HepG2 (cell line): ENCODE results near the gene GGA3. TPM values are rescaled to one million over a fixed set of nuclear protein-coding genes. Genes with fewer than 3 reads are reported as not detected.

Experiments
- ATAC-seq: fragments of 200-7000 bp; cut with Tn5 transposase; 3 replicates; pipeline ENCODE4 v1.9.1; 2020; ENCODE audit warnings: mild to moderate bottlenecking, moderate library complexity
- BruUV-seq: library from RNA; stranded (reverse); fragments of 400-500 nt; replicated peaks from 2 replicates; lab custom pipeline; 2021; lab: Mats Ljungman, UMichigan
- CTCF ChIA-PET: fragments of 300-600 bp; formaldehyde crosslinking; extraction: SDS; loops from one replicate; lab custom pipeline; 2021; ENCODE audit warnings: low total read pairs, inconsistent platforms, low intra/inter-chr PET ratio; lab: Yijun Ruan, JAX
- POLR2A ChIA-PET: fragments of 350-600 bp; sonication (Branson Sonifier 250); formaldehyde crosslinking; loops from one replicate; lab custom pipeline; 2020; ENCODE audit warnings: antibody characterized with exemption, inconsistent platforms; lab: Yijun Ruan, JAX
- DNase-seq: peaks from one replicate; pipeline ENCODE4 v3.0.0-alpha.2; 2015; ENCODE audit warnings: low spot score
- FAIRE-seq: peaks from 3 replicates; lab custom pipeline; 2011; peaks lifted over from hg19 to GRCh38; lab: Jason Lieb, UNC
- H2AFZ ChIP-seq: one replicate; pipeline ENCODE4 v1.6.1; 2011; ENCODE audit warnings: low read length, inconsistent platforms
- H3K27ac ChIP-seq: fragments of 300-600 bp; 3 replicates; pipeline ENCODE4 v1.8.0; 2011; ENCODE audit warnings: mixed run types, mild to moderate bottlenecking, mixed read lengths, low read length, inconsistent platforms; ENCODE audit not compliant: insufficient read depth; ENCODE audit errors: extremely low read length
- H3K27me3 ChIP-seq, 2 experiments: fragments of 200-600 bp in 1 of 2; 2 replicates in 1 of 2; 3 replicates in 1 of 2; pipeline versions ENCODE4 v1.6.0 to v1.8.0; 2011; ENCODE audit warnings: low read length in 2 of 2, mild to moderate bottlenecking in 2 of 2, moderate library complexity in 2 of 2, inconsistent platforms in 1 of 2; ENCODE audit not compliant: insufficient read depth in 2 of 2, control insufficient read depth in 1 of 2
- H3K36me3 ChIP-seq, 2 experiments: fragments of 200-600 bp in 1 of 2; replicated peaks in 1 of 2; 2 replicates in 1 of 2; 3 replicates in 1 of 2; pipeline versions ENCODE4 v1.5.1 to v1.8.0; 2011; ENCODE audit warnings: low read length in 2 of 2, inconsistent platforms in 1 of 2; ENCODE audit not compliant: insufficient read depth in 2 of 2, control insufficient read depth in 1 of 2
- H3K4me1 ChIP-seq: 2 replicates; pipeline ENCODE4 v1.5.1; 2012; ENCODE audit warnings: low read length, inconsistent platforms; ENCODE audit not compliant: insufficient read depth
- H3K4me2 ChIP-seq: 2 replicates; pipeline ENCODE4 v1.6.0; 2011; ENCODE audit warnings: low read depth, low read length, inconsistent platforms
- H3K4me3 ChIP-seq, 3 experiments: fragments of 200-600 bp in 1 of 3; sonication (generic), shearing (Covaris generic) in 1 of 3; replicated peaks in 1 of 3; 2 replicates each; pipeline ENCODE4 v1.5.1; 2011 to 2016; ENCODE audit warnings: low read length in 3 of 3, inconsistent platforms in 2 of 3, low read depth in 2 of 3, mild to moderate bottlenecking in 2 of 3, control low read depth in 1 of 3, mixed read lengths in 1 of 3; ENCODE audit not compliant: insufficient read depth in 1 of 3
- H3K79me2 ChIP-seq: one replicate; pipeline ENCODE4 v1.6.1; 2011; ENCODE audit warnings: low read length, inconsistent platforms; ENCODE audit not compliant: insufficient read depth
- H3K9ac ChIP-seq: 2 replicates; pipeline ENCODE4 v1.6.0; 2011; ENCODE audit warnings: mild to moderate bottlenecking, low read depth, low read length, inconsistent platforms; ENCODE audit not compliant: insufficient read depth
- H3K9me3 ChIP-seq: 2 replicates; pipeline ENCODE4 v1.5.1; 2012; ENCODE audit warnings: mild to moderate bottlenecking, low read length
- H4K20me1 ChIP-seq: 2 replicates; pipeline ENCODE4 v1.6.0; 2011; ENCODE audit warnings: inconsistent platforms, mild to moderate bottlenecking, low read length, moderate library complexity; ENCODE audit not compliant: insufficient read depth
- CBFB ChIP-seq: sonication (generic); formaldehyde crosslinking; IDR thresholded peaks from 2 replicates; pipeline ENCODE4 v1.4.0; 2020; ENCODE audit warnings: missing genetic modification reagents
- KDM6A ChIP-seq: IDR thresholded peaks from 2 replicates; pipeline ENCODE4 v1.6.1; 2016; ENCODE audit warnings: low read depth
- MTERF4 ChIP-seq: sonication (generic); formaldehyde crosslinking; IDR thresholded peaks from 2 replicates; pipeline ENCODE4 v1.8.0; 2023; ENCODE audit warnings: mild to moderate bottlenecking, missing genetic modification reagents
- NFIB ChIP-seq: sonication (generic); formaldehyde crosslinking; IDR thresholded peaks from 2 replicates; pipeline ENCODE4 v1.9.0; 2021; ENCODE audit warnings: missing genetic modification reagents, mild to moderate bottlenecking, borderline replicate concordance
- ZNF10 ChIP-seq: sonication (generic); formaldehyde crosslinking; IDR thresholded peaks from 2 replicates; pipeline ENCODE4 v1.4.0; 2020; ENCODE audit warnings: mild to moderate bottlenecking, low read depth, missing genetic modification reagents, borderline replicate concordance
- ZNF333 ChIP-seq: sonication (generic); formaldehyde crosslinking; IDR thresholded peaks from 2 replicates; pipeline ENCODE4 v1.4.0; 2020; ENCODE audit warnings: mild to moderate bottlenecking, missing genetic modification reagents, borderline replicate concordance
- WGBS: methylation state at CpG from one replicate; pipeline ENCODE4 v1.1.6; 2017; ENCODE audit warnings: low lambda C conversion rate; 5-methylcytosine and 5-hydroxymethylcytosine counted together
- in situ Hi-C: cut with HindIII; loops from 2 replicates; pipeline ENCODE4 v1.10.0; 2017; ENCODE audit warnings: low pct_unique_long_range_greater_than_20kb; ENCODE audit not compliant: extremely low pct_ligation_motif_present
- intact Hi-C: fragments of 100-400 bp; cut with micrococcal nuclease; formaldehyde crosslinking; loops from one replicate; pipeline ENCODE4 v1.10.0; 2022; ENCODE audit not compliant: unreplicated experiment
- polyA plus RNA-seq, 8 experiments: library from polyadenylated mRNA; depleted of rRNA in 3 of 8; stranded (reverse) in 7 of 8; unstranded in 1 of 8; fragments of >200 nt; fragmentation: Illumina TruSeq in 4 of 8; extraction: Trizol in 4 of 8; gene quantifications; 2 replicates each; pipeline versions ENCODE4 v1.2.1 to v1.2.3, GENCODE V29; 2011 to 2016; ENCODE audit warnings: low read depth in 4 of 8, missing spikeins in 1 of 8, mixed read lengths in 1 of 8; ENCODE audit not compliant: insufficient read depth in 1 of 8
- total RNA-seq, 5 experiments: library from RNA; depleted of rRNA; stranded (reverse); fragments of >200 nt; fragmentation: Illumina TruSeq; extraction: Trizol; gene quantifications; 2 replicates each; pipeline ENCODE4 v1.2.3, GENCODE V29; 2016; ENCODE audit warnings: low read depth in 1 of 5

GGA3 gene
- total and polyA plus RNA-seq, 2 of the 13 experiments (the other 11 are each of a cell fraction or from before 2014, with no cell fraction given): 28.4 to 43.7 TPM

DNA sequence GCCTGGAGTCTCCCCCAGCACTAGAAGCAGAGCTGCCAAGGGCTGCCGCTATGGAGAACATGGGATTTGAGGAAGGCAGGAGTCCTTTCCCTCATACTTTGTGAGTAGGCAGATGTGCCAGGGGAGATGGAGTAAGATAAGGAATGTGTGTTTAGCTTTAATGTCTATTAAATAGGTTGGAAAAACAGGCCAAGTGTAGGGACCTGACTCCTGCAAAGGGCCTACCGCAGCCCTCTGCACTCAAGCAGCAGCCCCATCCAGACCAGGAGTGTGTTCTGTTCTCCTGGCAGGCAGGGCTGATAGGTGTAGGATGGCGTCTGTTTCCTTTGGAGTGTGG lies 11.4 kb upstream of the GGA3 start:
- Histone ChIP-seq H2AFZ (no peak overlapping the region), H3K36me3 (peaks cover 10 to 27% of the 10 kb centered on the region in 2 experiments; a peak in 4 of 5 replicates), H3K4me1 (peaks cover 33% of the 10 kb centered on the region), H3K9ac (no peak overlapping the region), H3K27me3 (no peaks in the 10 kb centered on the region), H3K4me3 (no peak overlapping the region), H3K4me2 (no peak overlapping the region), H3K79me2 (peaks cover 6% of the 10 kb centered on the region), H3K27ac (no peak overlapping the region), H4K20me1 (no peaks in the 10 kb centered on the region), H3K9me3 (no peaks in the 10 kb centered on the region)
- POLR2A ChIA-PET: interaction anchor here (1.1 to 6.6 kb wide), 5 partner anchors 9 to 133 kb away, joined by 3 to 93 read pairs (median 43); partner anchors contain the start of genes GGA3, MRPS7 and SLC25A19
- no peak for ATAC-seq
- 96% methylated on average over 3 of the region's 3 CpGs for WGBS
- no peak for DNase-seq
- TF ChIP-seq KDM6A (CRISPR knock-in tag): no peak
- 0 out of 2 replicates have a peak, but pooled peaks have one; percentile 29 for TF ChIP-seq NFIB
- TF ChIP-seq MTERF4 (CRISPR knock-in tag): no peak
- no peak for TF ChIP-seq ZNF10 (CRISPR knock-in tag)
- TF ChIP-seq CBFB: peak; percentile 25; the same call in 1 of the 2 replicates
- 0 out of 2 replicates have a peak, but pooled peaks have one; percentile 21 for TF ChIP-seq ZNF333 (CRISPR knock-in tag)
- FAIRE-seq: no peak
- CTCF ChIA-PET: no interaction called here
- intact Hi-C loops (no loop called here), in situ Hi-C loops (no loop called here)
- no TSS peak for BruUV-seq
